GM23338 (cell line): Measurements from ENCODE around the gene EPS8L1. TPM values are rescaled to one million over a fixed set of nuclear protein-coding genes. Genes with fewer than 3 reads are reported as not detected.
A peak's percentile ranks its signal among the peaks of the same experiment; 100 is the strongest.

Experiments
- ATAC-seq: fragments of 200-7000 bp; cut with Tn5 transposase; 3 replicates; pipeline ENCODE4 v1.9.1; 2020
- DNase-seq: peaks from one replicate; pipeline ENCODE4 v3.0.0-alpha.2; 2015; ENCODE audit warnings: low spot score
- H2AFZ ChIP-seq: fragments of 200-600 bp; sonication (generic); 2 replicates; pipeline ENCODE4 v1.8.0; 2016; ENCODE audit warnings: antibody characterized with exemption, mild to moderate bottlenecking, moderate library complexity
- H3F3A ChIP-seq: fragments of 200-600 bp; sonication (generic); replicated peaks from 2 replicates; pipeline ENCODE4 v1.8.0; 2017; ENCODE audit warnings: antibody characterized with exemption, mixed run types, low read depth
- H3K27ac ChIP-seq: fragments of 200-600 bp; sonication (generic); 2 replicates; pipeline ENCODE4 v1.6.1; 2016; ENCODE audit warnings: low read depth
- H3K27me3 ChIP-seq: fragments of 200-600 bp; sonication (generic); 2 replicates; pipeline ENCODE4 v1.8.0; 2016; ENCODE audit warnings: mild to moderate bottlenecking, mixed run types, moderate library complexity; ENCODE audit not compliant: insufficient read depth
- H3K36me3 ChIP-seq: fragments of 200-600 bp; sonication (generic); 2 replicates; pipeline ENCODE4 v1.8.0; 2016; ENCODE audit warnings: mild to moderate bottlenecking; ENCODE audit not compliant: insufficient read depth
- H3K4me1 ChIP-seq: fragments of 200-600 bp; sonication (generic); 2 replicates; pipeline ENCODE4 v1.8.0; 2016; ENCODE audit warnings: mild to moderate bottlenecking, moderate library complexity; ENCODE audit not compliant: insufficient read depth
- H3K4me2 ChIP-seq: fragments of 200-600 bp; sonication (generic); 2 replicates; pipeline ENCODE4 v1.7.1; 2017; ENCODE audit warnings: mixed run types
- H3K4me3 ChIP-seq: fragments of 200-600 bp; sonication (generic); 2 replicates; pipeline ENCODE4 v1.6.1; 2016; ENCODE audit warnings: mixed run types
- H3K79me2 ChIP-seq: fragments of 200-600 bp; sonication (generic); replicated peaks from 2 replicates; pipeline ENCODE4 v1.8.0; 2017; ENCODE audit warnings: mild to moderate bottlenecking; ENCODE audit not compliant: insufficient read depth
- H3K9me2 ChIP-seq: fragments of 200-600 bp; sonication (generic); 2 replicates; pipeline ENCODE4 v1.8.0; 2017; ENCODE audit not compliant: insufficient read depth
- H4K20me1 ChIP-seq: fragments of 200-600 bp; sonication (generic); replicated peaks from 2 replicates; pipeline ENCODE4 v1.8.0; 2017; ENCODE audit warnings: mild to moderate bottlenecking; ENCODE audit not compliant: insufficient read depth
- H3K27ac Mint-ChIP-seq: 2 replicates; pipeline ENCODE4 v1.8.0; 2020; ENCODE audit warnings: inconsistent platforms, mild to moderate bottlenecking, moderate library complexity, mixed read lengths
- H3K27me3 Mint-ChIP-seq: 3 replicates; pipeline ENCODE4 v1.8.0; 2022; ENCODE audit warnings: low read depth, mild to moderate bottlenecking, moderate library complexity, mixed read lengths, inconsistent platforms; ENCODE audit not compliant: insufficient read depth, poor library complexity
- H3K36me3 Mint-ChIP-seq: 3 replicates; pipeline ENCODE4 v1.8.0; 2021; ENCODE audit warnings: low read depth, mild to moderate bottlenecking, inconsistent platforms, moderate library complexity, mixed read lengths
- H3K4me1 Mint-ChIP-seq: 3 replicates; pipeline ENCODE4 v1.8.0; 2020; ENCODE audit warnings: mild to moderate bottlenecking, inconsistent platforms, mixed read lengths
- H3K4me3 Mint-ChIP-seq: 3 replicates; pipeline ENCODE4 v1.8.0; 2021; ENCODE audit warnings: moderate library complexity, mild to moderate bottlenecking, inconsistent platforms, mixed read lengths
- H3K9me3 Mint-ChIP-seq: 3 replicates; pipeline ENCODE4 v1.8.0; 2020; ENCODE audit warnings: moderate library complexity, mild to moderate bottlenecking, inconsistent platforms, mixed read lengths
- EZH2 ChIP-seq: fragments of 200-600 bp; sonication (generic); IDR thresholded peaks from one replicate; pipeline ENCODE4 v1.8.0; 2017; ENCODE audit warnings: antibody characterized with exemption, mild to moderate bottlenecking, low read depth; ENCODE audit not compliant: unreplicated experiment
- JUNB ChIP-seq: IDR thresholded peaks from one replicate; pipeline ENCODE4 v1.6.1; 2016; ENCODE audit warnings: antibody characterized with exemption; ENCODE audit not compliant: unreplicated experiment
- POLR2AphosphoS5 ChIP-seq: IDR thresholded peaks from 2 replicates; pipeline ENCODE4 v1.6.1; 2016; ENCODE audit warnings: antibody characterized with exemption, low read depth
- STAT1 ChIP-seq: IDR thresholded peaks from one replicate; pipeline ENCODE4 v1.6.1; 2016; ENCODE audit warnings: antibody characterized with exemption; ENCODE audit not compliant: unreplicated experiment
- ZNF114 ChIP-seq: fragments of 250-450 bp; sonication (Bioruptor Pico); IDR thresholded peaks from 2 replicates; pipeline ENCODE4 v1.5.0; 2020; ENCODE audit warnings: mild to moderate bottlenecking, moderate library complexity
- ZNF331 ChIP-seq: fragments of 250-450 bp; sonication (Bioruptor Pico); IDR thresholded peaks from 2 replicates; pipeline ENCODE4 v1.5.0; 2020; ENCODE audit warnings: low read depth, mild to moderate bottlenecking, moderate library complexity
- polyA plus RNA-seq: library from polyadenylated mRNA; unstranded; fragments of >200 nt; fragmentation: Nextera tagmentation; extraction: Ambion mirVana; gene quantifications from 2 replicates; pipeline ENCODE4 v1.2.1, GENCODE V29; 2016
- total RNA-seq: library from RNA; depleted of rRNA; stranded (reverse); fragments of >200 nt; shearing (Covaris generic); gene quantifications from 2 replicates; pipeline ENCODE4 v1.2.3, GENCODE V29; 2014
- TF ChIP-seq, protein P1 (sequence below): fragments of 250-450 bp; sonication (Bioruptor Pico); IDR thresholded peaks from 2 replicates; pipeline ENCODE4 v1.5.0; 2020; ENCODE audit warnings: mild to moderate bottlenecking, moderate library complexity
- TF ChIP-seq, protein P2 (sequence below), 2 experiments: fragments of 200-600 bp in 1 of 2; sonication (generic) in 1 of 2; conservative IDR thresholded peaks; 2 replicates each; pipeline versions ENCODE4 v1.5.1 to v1.6.1; 2016 to 2017; ENCODE audit warnings: antibody characterized with exemption in 2 of 2, low read depth in 2 of 2, mild to moderate bottlenecking in 2 of 2, moderate library complexity in 1 of 2

Gene EPS8L1
- total and polyA plus RNA-seq, 2 experiments from 2014 or later, result 47.5 to 51.2 TPM

DNA sequence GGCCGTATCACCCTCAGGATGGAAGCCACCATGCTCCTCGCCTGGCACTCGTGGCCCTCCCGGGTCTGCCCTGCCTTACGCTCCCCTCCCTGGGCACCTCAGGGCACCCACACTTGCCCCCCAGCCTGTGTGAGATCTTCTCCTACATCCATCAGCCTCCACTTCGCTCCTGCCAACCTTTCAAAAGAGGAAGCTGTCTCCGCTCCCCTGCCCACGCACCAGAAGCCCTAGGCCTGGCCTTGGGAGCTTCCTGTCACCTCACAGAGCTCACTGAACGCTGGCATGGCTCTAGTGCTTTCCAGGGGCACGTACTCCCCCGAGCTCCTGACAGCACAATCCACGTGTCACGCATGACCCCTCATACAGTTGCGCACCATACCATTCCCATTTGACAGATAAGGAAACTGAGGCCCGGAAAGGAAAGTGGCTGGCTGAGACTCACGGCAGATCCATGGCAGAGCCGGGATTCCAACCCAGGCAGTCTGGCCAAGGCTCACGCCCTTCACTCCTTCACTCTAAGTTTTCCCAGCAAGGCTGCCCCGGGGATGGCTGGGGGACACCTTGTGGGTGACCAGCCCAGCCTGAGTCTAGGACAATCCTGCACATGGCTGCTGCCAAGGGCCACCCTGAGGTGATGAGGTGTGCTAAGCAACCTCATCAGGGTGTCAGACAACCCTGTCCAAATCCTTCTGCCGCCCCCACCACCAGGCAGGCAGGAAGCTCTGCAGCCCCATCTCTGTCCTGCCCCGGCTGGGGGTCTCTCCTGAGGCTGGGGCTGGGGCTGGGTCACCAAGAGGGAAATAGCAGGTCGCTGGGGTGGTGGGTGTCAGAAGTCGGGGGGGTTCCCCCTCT, 22.4 kb downstream of the EPS8L1 start (continued):
- TF ChIP-seq, protein P1, sequence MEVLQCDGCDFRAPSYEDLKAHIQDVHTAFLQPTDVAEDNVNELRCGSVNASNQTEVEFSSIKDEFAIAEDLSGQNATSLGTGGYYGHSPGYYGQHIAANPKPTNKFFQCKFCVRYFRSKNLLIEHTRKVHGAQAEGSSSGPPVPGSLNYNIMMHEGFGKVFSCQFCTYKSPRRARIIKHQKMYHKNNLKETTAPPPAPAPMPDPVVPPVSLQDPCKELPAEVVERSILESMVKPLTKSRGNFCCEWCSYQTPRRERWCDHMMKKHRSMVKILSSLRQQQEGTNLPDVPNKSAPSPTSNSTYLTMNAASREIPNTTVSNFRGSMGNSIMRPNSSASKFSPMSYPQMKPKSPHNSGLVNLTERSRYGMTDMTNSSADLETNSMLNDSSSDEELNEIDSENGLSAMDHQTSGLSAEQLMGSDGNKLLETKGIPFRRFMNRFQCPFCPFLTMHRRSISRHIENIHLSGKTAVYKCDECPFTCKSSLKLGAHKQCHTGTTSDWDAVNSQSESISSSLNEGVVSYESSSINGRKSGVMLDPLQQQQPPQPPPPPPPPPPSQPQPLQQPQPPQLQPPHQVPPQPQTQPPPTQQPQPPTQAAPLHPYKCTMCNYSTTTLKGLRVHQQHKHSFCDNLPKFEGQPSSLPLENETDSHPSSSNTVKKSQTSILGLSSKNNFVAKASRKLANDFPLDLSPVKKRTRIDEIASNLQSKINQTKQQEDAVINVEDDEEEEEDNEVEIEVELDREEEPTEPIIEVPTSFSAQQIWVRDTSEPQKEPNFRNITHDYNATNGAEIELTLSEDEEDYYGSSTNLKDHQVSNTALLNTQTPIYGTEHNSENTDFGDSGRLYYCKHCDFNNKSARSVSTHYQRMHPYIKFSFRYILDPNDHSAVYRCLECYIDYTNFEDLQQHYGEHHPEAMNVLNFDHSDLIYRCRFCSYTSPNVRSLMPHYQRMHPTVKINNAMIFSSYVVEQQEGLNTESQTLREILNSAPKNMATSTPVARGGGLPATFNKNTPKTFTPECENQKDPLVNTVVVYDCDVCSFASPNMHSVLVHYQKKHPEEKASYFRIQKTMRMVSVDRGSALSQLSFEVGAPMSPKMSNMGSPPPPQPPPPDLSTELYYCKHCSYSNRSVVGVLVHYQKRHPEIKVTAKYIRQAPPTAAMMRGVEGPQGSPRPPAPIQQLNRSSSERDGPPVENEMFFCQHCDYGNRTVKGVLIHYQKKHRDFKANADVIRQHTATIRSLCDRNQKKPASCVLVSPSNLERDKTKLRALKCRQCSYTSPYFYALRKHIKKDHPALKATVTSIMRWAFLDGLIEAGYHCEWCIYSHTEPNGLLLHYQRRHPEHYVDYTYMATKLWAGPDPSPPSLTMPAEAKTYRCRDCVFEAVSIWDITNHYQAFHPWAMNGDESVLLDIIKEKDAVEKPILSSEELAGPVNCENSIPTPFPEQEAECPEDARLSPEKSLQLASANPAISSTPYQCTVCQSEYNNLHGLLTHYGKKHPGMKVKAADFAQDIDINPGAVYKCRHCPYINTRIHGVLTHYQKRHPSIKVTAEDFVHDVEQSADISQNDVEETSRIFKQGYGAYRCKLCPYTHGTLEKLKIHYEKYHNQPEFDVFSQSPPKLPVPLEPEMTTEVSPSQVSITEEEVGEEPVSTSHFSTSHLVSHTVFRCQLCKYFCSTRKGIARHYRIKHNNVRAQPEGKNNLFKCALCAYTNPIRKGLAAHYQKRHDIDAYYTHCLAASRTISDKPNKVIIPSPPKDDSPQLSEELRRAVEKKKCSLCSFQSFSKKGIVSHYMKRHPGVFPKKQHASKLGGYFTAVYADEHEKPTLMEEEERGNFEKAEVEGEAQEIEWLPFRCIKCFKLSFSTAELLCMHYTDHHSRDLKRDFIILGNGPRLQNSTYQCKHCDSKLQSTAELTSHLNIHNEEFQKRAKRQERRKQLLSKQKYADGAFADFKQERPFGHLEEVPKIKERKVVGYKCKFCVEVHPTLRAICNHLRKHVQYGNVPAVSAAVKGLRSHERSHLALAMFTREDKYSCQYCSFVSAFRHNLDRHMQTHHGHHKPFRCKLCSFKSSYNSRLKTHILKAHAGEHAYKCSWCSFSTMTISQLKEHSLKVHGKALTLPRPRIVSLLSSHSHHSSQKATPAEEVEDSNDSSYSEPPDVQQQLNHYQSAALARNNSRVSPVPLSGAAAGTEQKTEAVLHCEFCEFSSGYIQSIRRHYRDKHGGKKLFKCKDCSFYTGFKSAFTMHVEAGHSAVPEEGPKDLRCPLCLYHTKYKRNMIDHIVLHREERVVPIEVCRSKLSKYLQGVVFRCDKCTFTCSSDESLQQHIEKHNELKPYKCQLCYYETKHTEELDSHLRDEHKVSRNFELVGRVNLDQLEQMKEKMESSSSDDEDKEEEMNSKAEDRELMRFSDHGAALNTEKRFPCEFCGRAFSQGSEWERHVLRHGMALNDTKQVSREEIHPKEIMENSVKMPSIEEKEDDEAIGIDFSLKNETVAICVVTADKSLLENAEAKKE (CRISPR knock-in tag), result no peak
- no peak for TF ChIP-seq POLR2AphosphoS5
- TF ChIP-seq EZH2, result no peak
- TF ChIP-seq ZNF331 (CRISPR knock-in tag), result no peak
- TF ChIP-seq JUNB, result no peak
- TF ChIP-seq ZNF114 (CRISPR knock-in tag), result no peak
- no peak for TF ChIP-seq STAT1

DNA sequence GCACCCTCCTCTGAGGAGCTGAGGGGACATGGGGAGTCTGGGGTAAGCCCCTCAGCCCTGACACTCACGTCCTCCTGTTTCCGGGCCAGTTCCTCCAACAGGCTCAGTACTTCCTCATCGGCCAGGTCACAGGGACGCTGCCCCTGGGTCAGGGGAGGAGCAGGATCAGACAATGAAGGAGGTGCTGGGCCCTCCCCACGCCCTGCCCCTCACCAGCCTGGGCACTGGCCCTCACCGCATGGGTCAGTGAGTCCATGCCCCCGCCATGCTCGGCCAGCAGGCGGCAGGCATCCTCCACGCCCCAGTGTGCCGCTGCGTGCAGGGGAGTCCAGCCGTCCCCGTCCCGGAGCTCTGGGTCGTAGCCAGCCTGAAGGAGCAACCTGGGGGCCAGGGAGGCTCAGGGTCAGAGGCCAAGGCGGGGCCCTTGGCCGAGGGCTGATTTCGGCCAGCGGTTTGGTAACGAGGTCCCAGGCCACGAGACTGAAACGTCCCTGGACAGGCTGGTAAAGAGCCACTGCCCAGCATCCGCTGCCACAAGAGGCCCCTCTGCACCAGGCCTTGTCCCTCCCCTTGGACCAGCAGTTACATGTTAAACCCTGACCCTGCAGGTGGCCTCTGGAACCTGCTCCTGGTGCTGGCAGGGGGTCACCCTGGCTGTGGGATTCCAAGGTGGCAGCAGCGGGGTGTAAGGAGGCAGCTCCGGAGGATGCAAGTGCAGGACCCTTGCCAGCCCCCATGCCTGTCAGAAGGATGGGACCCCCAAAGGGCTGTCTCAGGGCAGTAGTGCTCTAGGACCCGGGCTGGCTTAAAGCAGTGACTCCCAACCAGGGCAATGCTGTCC, 23.3 kb downstream of the EPS8L1 start:
- Mint-ChIP-seq H3K4me3 (no peak overlapping the region), H3K4me1 (peaks cover 19% of the 10 kb centered on the region), H3K36me3 (peaks cover 19% of the 10 kb centered on the region), H3K27ac (no peak overlapping the region), H3K9me3 (no peaks in the 10 kb centered on the region; the same call in 2 of the 3 replicates), H3K27me3 (peaks cover 16% of the 10 kb centered on the region)
- Histone ChIP-seq H3K4me1 (peaks cover 14% of the 10 kb centered on the region), H3K4me3 (no peak overlapping the region), H3K27me3 (no peaks in the 10 kb centered on the region), H3K36me3 (peaks cover 4% of the 10 kb centered on the region), H3K79me2 (no peaks in the 10 kb centered on the region), H3K9me2 (no peaks in the 10 kb centered on the region), H4K20me1 (peaks cover 4% of the 10 kb centered on the region; the same call in 1 of the 2 replicates), H3K4me2 (no peak overlapping the region), H3K27ac (no peak overlapping the region), H2AFZ (no peak overlapping the region), H3F3A (peaks cover 8% of the 10 kb centered on the region; the same call in 1 of the 2 replicates)
- ATAC-seq (peak; percentile 18), DNase-seq (no peak)
- no peak for TF ChIP-seq EZH2
- TF ChIP-seq, protein P2, sequence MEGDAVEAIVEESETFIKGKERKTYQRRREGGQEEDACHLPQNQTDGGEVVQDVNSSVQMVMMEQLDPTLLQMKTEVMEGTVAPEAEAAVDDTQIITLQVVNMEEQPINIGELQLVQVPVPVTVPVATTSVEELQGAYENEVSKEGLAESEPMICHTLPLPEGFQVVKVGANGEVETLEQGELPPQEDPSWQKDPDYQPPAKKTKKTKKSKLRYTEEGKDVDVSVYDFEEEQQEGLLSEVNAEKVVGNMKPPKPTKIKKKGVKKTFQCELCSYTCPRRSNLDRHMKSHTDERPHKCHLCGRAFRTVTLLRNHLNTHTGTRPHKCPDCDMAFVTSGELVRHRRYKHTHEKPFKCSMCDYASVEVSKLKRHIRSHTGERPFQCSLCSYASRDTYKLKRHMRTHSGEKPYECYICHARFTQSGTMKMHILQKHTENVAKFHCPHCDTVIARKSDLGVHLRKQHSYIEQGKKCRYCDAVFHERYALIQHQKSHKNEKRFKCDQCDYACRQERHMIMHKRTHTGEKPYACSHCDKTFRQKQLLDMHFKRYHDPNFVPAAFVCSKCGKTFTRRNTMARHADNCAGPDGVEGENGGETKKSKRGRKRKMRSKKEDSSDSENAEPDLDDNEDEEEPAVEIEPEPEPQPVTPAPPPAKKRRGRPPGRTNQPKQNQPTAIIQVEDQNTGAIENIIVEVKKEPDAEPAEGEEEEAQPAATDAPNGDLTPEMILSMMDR (conservative IDR thresholded peaks at IDR 0.05; ENCODE audit: low read depth in 2 of 2), result peak; percentile 29 to 62; a peak in 3 of 4 replicates
